Measurements from ENCODE around the gene DIP2C.

GRCh38 chr10:637221-637620 lies 52.2 kb downstream of the DIP2C start:
- no peak for TF ChIP-seq CTCF (IDR thresholded peaks at IDR 0.05)
- TF ChIP-seq POLR2A (IDR thresholded peaks at IDR 0.05), result no peak
